Measurements from ENCODE around the gene TSPAN9.

The TSPAN9 gene

GRCh38 chr12:3135522-3136461 is 58.6 kb downstream of the TSPAN9 start:
- Histone ChIP-seq H3K4me3 (ENCODE audit: low read length) (no peak overlapping the region), H3K9ac (ENCODE audit: low read length) (no peak overlapping the region), H3K36me3 (ENCODE audit: control insufficient read depth, insufficient read depth, low read length) (no peaks in the 10 kb centered on the region), H3K9me3 (ENCODE audit: control insufficient read depth, low read length) (no peaks in the 10 kb centered on the region), H3K4me1 (ENCODE audit: control insufficient read depth, insufficient read depth, low read length) (no peaks in the 10 kb centered on the region), H3K27me3 (ENCODE audit: control insufficient read depth, insufficient read depth, low read length) (no peaks in the 10 kb centered on the region)

GRCh38 chr12:3136641-3137267 is 59.6 kb downstream of the TSPAN9 start:
- Histone ChIP-seq H3K36me3 (ENCODE audit: control insufficient read depth, insufficient read depth, low read length) (no peaks in the 10 kb centered on the region), H3K27me3 (ENCODE audit: control insufficient read depth, insufficient read depth, low read length) (no peaks in the 10 kb centered on the region), H3K9me3 (ENCODE audit: control insufficient read depth, low read length) (no peaks in the 10 kb centered on the region), H3K4me3 (ENCODE audit: low read length) (no peak overlapping the region), H3K4me1 (ENCODE audit: control insufficient read depth, insufficient read depth, low read length) (no peaks in the 10 kb centered on the region), H3K9ac (ENCODE audit: low read length) (no peak overlapping the region)

GRCh38 chr12:3137268-3137781 is 60.1 kb downstream of the TSPAN9 start:
- Histone ChIP-seq H3K4me3 (ENCODE audit: low read length) (no peak overlapping the region), H3K4me1 (ENCODE audit: control insufficient read depth, insufficient read depth, low read length) (no peaks in the 10 kb centered on the region), H3K9me3 (ENCODE audit: control insufficient read depth, low read length) (no peaks in the 10 kb centered on the region), H3K36me3 (ENCODE audit: control insufficient read depth, insufficient read depth, low read length) (no peaks in the 10 kb centered on the region), H3K27me3 (ENCODE audit: control insufficient read depth, insufficient read depth, low read length) (no peaks in the 10 kb centered on the region), H3K9ac (ENCODE audit: low read length) (no peak overlapping the region)

GRCh38 chr12:3137814-3138445 is 60.8 kb downstream of the TSPAN9 start:
- Histone ChIP-seq H3K27me3 (ENCODE audit: control insufficient read depth, insufficient read depth, low read length) (no peaks in the 10 kb centered on the region), H3K4me1 (ENCODE audit: control insufficient read depth, insufficient read depth, low read length) (no peaks in the 10 kb centered on the region), H3K36me3 (ENCODE audit: control insufficient read depth, insufficient read depth, low read length) (no peaks in the 10 kb centered on the region), H3K9ac (ENCODE audit: low read length) (no peak overlapping the region), H3K4me3 (ENCODE audit: low read length) (no peak overlapping the region), H3K9me3 (ENCODE audit: control insufficient read depth, low read length) (no peaks in the 10 kb centered on the region)

- H3K36me3 ChIP-seq (ENCODE audit: control insufficient read depth, insufficient read depth, low read length) = no peaks in the 10 kb centered on the region
- no peaks in the 10 kb centered on the region for H3K9me3 ChIP-seq (ENCODE audit: control insufficient read depth, low read length)
- H3K27me3 ChIP-seq (ENCODE audit: control insufficient read depth, insufficient read depth, low read length) = no peaks in the 10 kb centered on the region
- no peaks in the 10 kb centered on the region for H3K4me1 ChIP-seq (ENCODE audit: control insufficient read depth, insufficient read depth, low read length)
- no peak overlapping the region for H3K4me3 ChIP-seq (ENCODE audit: low read length)
- no peak overlapping the region for H3K9ac ChIP-seq (ENCODE audit: low read length)
Observed at GRCh38 chr12:3138941-3139511, 61.8 kb downstream of the TSPAN9 start.

GRCh38 chr12:3139760-3140159 is 62.6 kb downstream of the TSPAN9 start:
- H3K9me3 ChIP-seq (ENCODE audit: control insufficient read depth, low read length) = no peaks in the 10 kb centered on the region
- H3K4me1 ChIP-seq (ENCODE audit: control insufficient read depth, insufficient read depth, low read length) = no peaks in the 10 kb centered on the region
- H3K27me3 ChIP-seq (ENCODE audit: control insufficient read depth, insufficient read depth, low read length) = no peaks in the 10 kb centered on the region
- H3K4me3 ChIP-seq (ENCODE audit: low read length) = no peak overlapping the region
- H3K36me3 ChIP-seq (ENCODE audit: control insufficient read depth, insufficient read depth, low read length) = no peaks in the 10 kb centered on the region
- H3K9ac ChIP-seq (ENCODE audit: low read length) = no peak overlapping the region

- no peak overlapping the region for H3K9ac ChIP-seq (ENCODE audit: low read length)
- no peaks in the 10 kb centered on the region for H3K4me1 ChIP-seq (ENCODE audit: control insufficient read depth, insufficient read depth, low read length)
- no peaks in the 10 kb centered on the region for H3K27me3 ChIP-seq (ENCODE audit: control insufficient read depth, insufficient read depth, low read length)
- no peak overlapping the region for H3K4me3 ChIP-seq (ENCODE audit: low read length)
- H3K9me3 ChIP-seq (ENCODE audit: control insufficient read depth, low read length) = no peaks in the 10 kb centered on the region
- no peaks in the 10 kb centered on the region for H3K36me3 ChIP-seq (ENCODE audit: control insufficient read depth, insufficient read depth, low read length)
Observed at GRCh38 chr12:3140284-3140683, 63.1 kb downstream of the TSPAN9 start.

- Histone ChIP-seq H3K9ac (ENCODE audit: low read length) (no peak overlapping the region), H3K36me3 (ENCODE audit: control insufficient read depth, insufficient read depth, low read length) (no peaks in the 10 kb centered on the region), H3K4me1 (ENCODE audit: control insufficient read depth, insufficient read depth, low read length) (no peaks in the 10 kb centered on the region), H3K9me3 (ENCODE audit: control insufficient read depth, low read length) (no peaks in the 10 kb centered on the region), H3K27me3 (ENCODE audit: control insufficient read depth, insufficient read depth, low read length) (no peaks in the 10 kb centered on the region), H3K4me3 (ENCODE audit: low read length) (no peak overlapping the region)
Observed at GRCh38 chr12:3141339-3142321, 64.5 kb downstream of the TSPAN9 start.

GRCh38 chr12:3142386-3142785 is 65.2 kb downstream of the TSPAN9 start:
- no peak overlapping the region for H3K4me3 ChIP-seq (ENCODE audit: low read length)
- H3K9ac ChIP-seq (ENCODE audit: low read length) = no peak overlapping the region
- no peaks in the 10 kb centered on the region for H3K27me3 ChIP-seq (ENCODE audit: control insufficient read depth, insufficient read depth, low read length)
- no peaks in the 10 kb centered on the region for H3K9me3 ChIP-seq (ENCODE audit: control insufficient read depth, low read length)
- no peaks in the 10 kb centered on the region for H3K36me3 ChIP-seq (ENCODE audit: control insufficient read depth, insufficient read depth, low read length)
- H3K4me1 ChIP-seq (ENCODE audit: control insufficient read depth, insufficient read depth, low read length) = no peaks in the 10 kb centered on the region

- H3K4me3 ChIP-seq (ENCODE audit: low read length) = no peak overlapping the region
- H3K4me1 ChIP-seq (ENCODE audit: control insufficient read depth, insufficient read depth, low read length) = no peaks in the 10 kb centered on the region
- no peaks in the 10 kb centered on the region for H3K27me3 ChIP-seq (ENCODE audit: control insufficient read depth, insufficient read depth, low read length)
- H3K9me3 ChIP-seq (ENCODE audit: control insufficient read depth, low read length) = no peaks in the 10 kb centered on the region
- H3K36me3 ChIP-seq (ENCODE audit: control insufficient read depth, insufficient read depth, low read length) = no peaks in the 10 kb centered on the region
- no peak overlapping the region for H3K9ac ChIP-seq (ENCODE audit: low read length)
Observed at GRCh38 chr12:3144495-3144894, 67.3 kb downstream of the TSPAN9 start.

GRCh38 chr12:3145033-3145432 is 67.9 kb downstream of the TSPAN9 start:
- no peaks in the 10 kb centered on the region for H3K27me3 ChIP-seq (ENCODE audit: control insufficient read depth, insufficient read depth, low read length)
- H3K4me1 ChIP-seq (ENCODE audit: control insufficient read depth, insufficient read depth, low read length) = no peaks in the 10 kb centered on the region
- no peaks in the 10 kb centered on the region for H3K36me3 ChIP-seq (ENCODE audit: control insufficient read depth, insufficient read depth, low read length)
- no peaks in the 10 kb centered on the region for H3K9me3 ChIP-seq (ENCODE audit: control insufficient read depth, low read length)
- no peak overlapping the region for H3K4me3 ChIP-seq (ENCODE audit: low read length)
- no peak overlapping the region for H3K9ac ChIP-seq (ENCODE audit: low read length)

All from mucosa of stomach (tissue), 1 donor.